ENCODE data around the gene TCL1B. TPM values are rescaled to one million over a fixed set of nuclear protein-coding genes. Genes with fewer than 3 reads are reported as not detected.

The TCL1B gene
- total RNA-seq, 1 experiment from 2014 or later = not detected

DNA sequence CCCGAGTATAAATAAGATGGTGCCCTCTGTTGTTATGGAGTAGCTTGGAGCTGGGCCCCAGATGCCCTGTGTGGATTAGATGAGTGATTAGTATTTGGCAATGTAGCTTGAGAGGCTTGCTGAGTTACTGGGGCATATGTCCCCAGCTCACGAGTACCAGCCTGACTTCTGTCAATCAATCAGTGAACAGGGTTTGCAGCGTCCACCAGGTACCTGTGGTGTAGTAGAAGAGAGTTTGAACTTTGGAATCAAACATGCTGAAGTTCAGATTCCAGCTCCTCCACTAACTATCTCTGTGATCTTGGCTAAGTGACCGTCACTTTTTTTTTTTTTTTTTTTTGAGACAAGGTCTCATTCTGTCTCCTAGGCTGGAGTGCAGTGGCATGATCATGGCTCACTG, 11.6 kb upstream of the TCL1B start:
- Mint-ChIP-seq H3K36me3 (ENCODE audit: insufficient read depth, unreplicated experiment) (peaks cover 6% of the 10 kb centered on the region), H3K4me1 (ENCODE audit: low read depth, unreplicated experiment) (no peaks in the 10 kb centered on the region), H3K27me3 (ENCODE audit: insufficient read depth, unreplicated experiment) (peaks cover 17% of the 10 kb centered on the region), H3K9me3 (ENCODE audit: unreplicated experiment) (no peaks in the 10 kb centered on the region), H3K27ac (ENCODE audit: unreplicated experiment) (no peak overlapping the region), H3K4me3 (ENCODE audit: unreplicated experiment) (no peak overlapping the region)
- peaks cover 5% of the 10 kb centered on the region; the same call in 1 of the 2 replicates for H3K4me1 ChIP-seq
- DNase-seq = no peak
- no peaks in the 10 kb centered on the region for H3K36me3 ChIP-seq (ENCODE audit: control insufficient read depth, insufficient read depth, low read length)
- ChIA-PET CTCF (interaction anchor here (0.7 kb wide), 1 partner anchor 236 kb away, joined by 4 read pairs; no protein-coding TSS in a partner anchor), POLR2A (no interaction called here)
- BruUV-seq (replicated peaks) = no TSS peak
- H3K4me3 ChIP-seq (ENCODE audit: low read depth, low read length) = no peak overlapping the region
- intact Hi-C loops (cut with micrococcal nuclease; ENCODE audit: unreplicated experiment) = no loop called here
- H3K9me3 ChIP-seq = no peaks in the 10 kb centered on the region
- TF ChIP-seq, protein P1, sequence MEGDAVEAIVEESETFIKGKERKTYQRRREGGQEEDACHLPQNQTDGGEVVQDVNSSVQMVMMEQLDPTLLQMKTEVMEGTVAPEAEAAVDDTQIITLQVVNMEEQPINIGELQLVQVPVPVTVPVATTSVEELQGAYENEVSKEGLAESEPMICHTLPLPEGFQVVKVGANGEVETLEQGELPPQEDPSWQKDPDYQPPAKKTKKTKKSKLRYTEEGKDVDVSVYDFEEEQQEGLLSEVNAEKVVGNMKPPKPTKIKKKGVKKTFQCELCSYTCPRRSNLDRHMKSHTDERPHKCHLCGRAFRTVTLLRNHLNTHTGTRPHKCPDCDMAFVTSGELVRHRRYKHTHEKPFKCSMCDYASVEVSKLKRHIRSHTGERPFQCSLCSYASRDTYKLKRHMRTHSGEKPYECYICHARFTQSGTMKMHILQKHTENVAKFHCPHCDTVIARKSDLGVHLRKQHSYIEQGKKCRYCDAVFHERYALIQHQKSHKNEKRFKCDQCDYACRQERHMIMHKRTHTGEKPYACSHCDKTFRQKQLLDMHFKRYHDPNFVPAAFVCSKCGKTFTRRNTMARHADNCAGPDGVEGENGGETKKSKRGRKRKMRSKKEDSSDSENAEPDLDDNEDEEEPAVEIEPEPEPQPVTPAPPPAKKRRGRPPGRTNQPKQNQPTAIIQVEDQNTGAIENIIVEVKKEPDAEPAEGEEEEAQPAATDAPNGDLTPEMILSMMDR (IDR thresholded peaks at IDR 0.05; ENCODE audit: insufficient read depth in 1 of 2, low read depth in 1 of 2, low read length in 1 of 2, severe bottlenecking in 1 of 2, unreplicated experiment in 1 of 2) = no peak
- H3K27me3 ChIP-seq (replicated peaks; ENCODE audit: control insufficient read depth, insufficient read depth, low read length) = peaks cover 3% of the 10 kb centered on the region; the same call in 1 of the 2 replicates

DNA sequence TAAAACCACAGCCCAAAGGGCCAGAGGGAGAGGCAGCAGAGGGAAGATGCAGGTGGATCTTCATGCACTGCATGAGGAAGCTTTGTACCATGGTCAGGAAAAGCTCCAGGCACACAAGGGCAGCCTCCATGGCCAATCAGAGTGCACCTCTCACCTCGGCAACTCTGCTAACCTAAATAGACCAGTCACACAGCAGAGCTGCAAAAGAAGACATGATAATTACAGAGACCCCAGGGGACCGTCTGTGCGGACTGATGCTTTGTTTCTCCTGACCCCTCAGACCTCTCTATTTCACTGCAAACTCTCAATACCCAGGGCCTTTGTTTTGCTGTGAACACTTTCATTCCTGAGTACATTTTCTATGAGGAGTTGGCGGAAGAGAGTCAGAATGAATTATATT, 10.7 kb upstream of the TCL1B start:
- TF ChIP-seq, protein P1 (IDR thresholded peaks at IDR 0.05; ENCODE audit: insufficient read depth in 1 of 2, low read depth in 1 of 2, low read length in 1 of 2, severe bottlenecking in 1 of 2, unreplicated experiment in 1 of 2) = no peak
- H3K27me3 ChIP-seq (replicated peaks; ENCODE audit: control insufficient read depth, insufficient read depth, low read length) = peaks cover 1% of the 10 kb centered on the region; the same call in 1 of the 2 replicates
- ChIA-PET POLR2A (no interaction called here), CTCF (no interaction called here)
- intact Hi-C loops (cut with micrococcal nuclease; ENCODE audit: unreplicated experiment) = no loop called here
- Mint-ChIP-seq H3K4me1 (ENCODE audit: low read depth, unreplicated experiment) (no peaks in the 10 kb centered on the region), H3K36me3 (ENCODE audit: insufficient read depth, unreplicated experiment) (peaks cover 6% of the 10 kb centered on the region), H3K27me3 (ENCODE audit: insufficient read depth, unreplicated experiment) (peaks cover 15% of the 10 kb centered on the region), H3K27ac (ENCODE audit: unreplicated experiment) (no peak overlapping the region), H3K9me3 (ENCODE audit: unreplicated experiment) (no peaks in the 10 kb centered on the region), H3K4me3 (ENCODE audit: unreplicated experiment) (no peak overlapping the region)
- H3K9me3 ChIP-seq = no peaks in the 10 kb centered on the region
- no peak overlapping the region for H3K4me3 ChIP-seq (ENCODE audit: low read depth, low read length)
- peaks cover 5% of the 10 kb centered on the region; the same call in 1 of the 2 replicates for H3K4me1 ChIP-seq
- H3K36me3 ChIP-seq (ENCODE audit: control insufficient read depth, insufficient read depth, low read length) = no peaks in the 10 kb centered on the region
- no TSS peak for BruUV-seq (replicated peaks)
- no peak for DNase-seq

DNA sequence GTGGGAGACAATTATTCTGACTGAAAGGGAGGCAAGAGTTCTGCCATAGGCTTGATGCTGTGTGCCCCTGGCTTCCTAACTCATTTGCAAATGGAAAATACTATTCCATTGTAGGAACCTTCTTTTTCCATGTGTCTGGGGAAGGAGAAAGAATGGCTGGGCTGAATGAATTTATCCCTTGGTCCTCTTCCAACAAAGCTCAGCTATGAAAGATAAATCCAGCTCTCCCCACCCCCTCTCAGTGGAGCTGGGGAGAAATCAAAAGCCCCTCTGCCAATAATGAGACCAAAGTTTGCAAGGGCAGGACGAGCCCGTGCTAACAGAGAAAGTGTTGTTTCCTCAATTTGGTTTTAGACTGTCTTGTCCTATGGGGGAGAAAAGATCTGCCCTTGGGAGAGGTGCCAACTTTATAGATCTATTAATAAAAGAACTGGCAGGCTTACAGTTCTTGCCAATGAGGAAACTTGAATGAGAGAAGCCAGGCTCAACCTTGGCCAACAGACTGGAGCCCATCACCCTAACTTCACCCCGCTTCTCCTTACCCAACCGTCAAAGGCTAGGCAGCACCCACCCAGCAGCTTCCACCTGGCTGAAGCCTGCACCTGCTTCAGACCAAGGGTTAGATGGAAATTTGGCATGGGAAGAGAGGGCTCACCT, 8.9 kb upstream of the TCL1B start:
- no peak overlapping the region for H3K4me3 ChIP-seq (ENCODE audit: low read depth, low read length)
- H3K9me3 Mint-ChIP-seq (ENCODE audit: unreplicated experiment) = no peaks in the 10 kb centered on the region
- H3K4me1 ChIP-seq = peaks cover 5% of the 10 kb centered on the region; the same call in 1 of the 2 replicates
- TF ChIP-seq, protein P1 (IDR thresholded peaks at IDR 0.05; ENCODE audit: insufficient read depth in 1 of 2, low read depth in 1 of 2, low read length in 1 of 2, severe bottlenecking in 1 of 2, unreplicated experiment in 1 of 2) = no peak
- intact Hi-C loops (cut with micrococcal nuclease; ENCODE audit: unreplicated experiment) = no loop called here
- ChIA-PET POLR2A (interaction anchor here (0.5 kb wide), 1 partner anchor 77 kb away, joined by 3 read pairs; no protein-coding TSS in a partner anchor), CTCF (no interaction called here)
- H3K27me3 ChIP-seq (replicated peaks; ENCODE audit: control insufficient read depth, insufficient read depth, low read length) = no peaks in the 10 kb centered on the region
- H3K9me3 ChIP-seq = no peaks in the 10 kb centered on the region
- no peaks in the 10 kb centered on the region for H3K4me1 Mint-ChIP-seq (ENCODE audit: low read depth, unreplicated experiment)
- no TSS peak for BruUV-seq (replicated peaks)
- H3K36me3 ChIP-seq (ENCODE audit: control insufficient read depth, insufficient read depth, low read length) = no peaks in the 10 kb centered on the region
- no peak overlapping the region for H3K27ac Mint-ChIP-seq (ENCODE audit: unreplicated experiment)
- H3K4me3 Mint-ChIP-seq (ENCODE audit: unreplicated experiment) = no peak overlapping the region
- no peak for DNase-seq
- H3K36me3 Mint-ChIP-seq (ENCODE audit: insufficient read depth, unreplicated experiment) = peaks cover 6% of the 10 kb centered on the region
- H3K27me3 Mint-ChIP-seq (ENCODE audit: insufficient read depth, unreplicated experiment) = peaks cover 8% of the 10 kb centered on the region
